Epithelial cell of esophagus (primary cell): ENCODE results near the gene BCKDHB.
"Not testable (repeated sequence)": the region's sequence is repeated elsewhere in the genome, so short reads cannot be mapped to it uniquely, and the experiment has no call there.

Experiments
- DNase-seq: peaks from one replicate; pipeline ENCODE4 v3.0.0; 2010; ENCODE audit warnings: low read depth
- H3K4me3 ChIP-seq: 2 replicates; pipeline ENCODE4 v1.5.1; 2011; ENCODE audit warnings: mild to moderate bottlenecking, low read length, control low read depth
- CTCF ChIP-seq: IDR thresholded peaks from 2 replicates; pipeline ENCODE4 v1.5.1; 2011; ENCODE audit warnings: low read depth, mild to moderate bottlenecking, low read length, control low read depth, inconsistent platforms; ENCODE audit not compliant: insufficient read depth; ENCODE audit errors: missing control alignments

Gene BCKDHB

GRCh38 chr6:80227545-80228105 is 121.2 kb downstream of the BCKDHB start:
- TF ChIP-seq CTCF: no peak
- no peak for DNase-seq
- H3K4me3 ChIP-seq: no peak overlapping the region

- TF ChIP-seq CTCF: no peak
- DNase-seq: no peak
- H3K4me3 ChIP-seq: no peak overlapping the region
These were observed 126.8 kb downstream of the BCKDHB start for GRCh38 chr6:80233262-80233661.

- no peak overlapping the region for H3K4me3 ChIP-seq
- no peak for TF ChIP-seq CTCF
- DNase-seq: no peak
These were observed 127.5 kb downstream of the BCKDHB start for GRCh38 chr6:80233958-80234357.

GRCh38 chr6:80234401-80234800 is 127.9 kb downstream of the BCKDHB start:
- TF ChIP-seq CTCF: no peak
- no peak for DNase-seq
- no peak overlapping the region for H3K4me3 ChIP-seq

GRCh38 chr6:80234908-80235307 is 128.4 kb downstream of the BCKDHB start:
- H3K4me3 ChIP-seq: no peak overlapping the region
- DNase-seq: no peak
- TF ChIP-seq CTCF: no peak

- TF ChIP-seq CTCF: no peak
- no peak for DNase-seq
- H3K4me3 ChIP-seq: no peak overlapping the region
These were observed 129.2 kb downstream of the BCKDHB start for GRCh38 chr6:80235647-80236046.

- H3K4me3 ChIP-seq, DNase-seq: not testable (repeated sequence)
These were observed 132.3 kb downstream of the BCKDHB start for GRCh38 chr6:80238754-80239153.

- no peak for TF ChIP-seq CTCF
- no peak for DNase-seq
- H3K4me3 ChIP-seq: no peak overlapping the region
These were observed 138.6 kb downstream of the BCKDHB start for GRCh38 chr6:80245043-80245442.
